ENCODE results near the gene CDK2.

The CDK2 gene

GRCh38 chr12:56014205-56014604, 47.6 kb downstream of the CDK2 start:
- no peak for DNase-seq (ENCODE audit: low read depth)

DNA sequence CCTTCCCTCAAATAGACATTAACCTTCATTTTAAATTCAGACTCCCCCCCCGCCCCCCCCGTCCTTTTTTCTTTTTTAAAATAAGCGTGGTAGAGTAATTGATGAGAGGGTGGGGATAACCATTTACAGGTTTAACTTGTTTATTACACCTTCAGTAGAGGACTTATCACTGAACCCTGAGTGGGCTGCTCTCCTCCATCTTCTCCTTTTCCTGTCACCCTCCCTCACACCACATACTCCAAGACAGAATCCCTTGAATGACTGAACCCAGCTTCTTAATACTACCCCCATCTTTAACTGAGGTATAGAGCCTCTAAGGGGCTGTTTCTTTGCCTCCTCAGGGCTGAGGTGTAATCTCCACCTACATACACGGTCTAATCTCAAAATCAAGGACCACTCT, 50.6 kb downstream of the CDK2 start:
- no peak for DNase-seq (ENCODE audit: low read depth)

- DNase-seq (ENCODE audit: low read depth), result no peak
Measured at GRCh38 chr12:56018356-56018755, 51.7 kb downstream of the CDK2 start.

DNA sequence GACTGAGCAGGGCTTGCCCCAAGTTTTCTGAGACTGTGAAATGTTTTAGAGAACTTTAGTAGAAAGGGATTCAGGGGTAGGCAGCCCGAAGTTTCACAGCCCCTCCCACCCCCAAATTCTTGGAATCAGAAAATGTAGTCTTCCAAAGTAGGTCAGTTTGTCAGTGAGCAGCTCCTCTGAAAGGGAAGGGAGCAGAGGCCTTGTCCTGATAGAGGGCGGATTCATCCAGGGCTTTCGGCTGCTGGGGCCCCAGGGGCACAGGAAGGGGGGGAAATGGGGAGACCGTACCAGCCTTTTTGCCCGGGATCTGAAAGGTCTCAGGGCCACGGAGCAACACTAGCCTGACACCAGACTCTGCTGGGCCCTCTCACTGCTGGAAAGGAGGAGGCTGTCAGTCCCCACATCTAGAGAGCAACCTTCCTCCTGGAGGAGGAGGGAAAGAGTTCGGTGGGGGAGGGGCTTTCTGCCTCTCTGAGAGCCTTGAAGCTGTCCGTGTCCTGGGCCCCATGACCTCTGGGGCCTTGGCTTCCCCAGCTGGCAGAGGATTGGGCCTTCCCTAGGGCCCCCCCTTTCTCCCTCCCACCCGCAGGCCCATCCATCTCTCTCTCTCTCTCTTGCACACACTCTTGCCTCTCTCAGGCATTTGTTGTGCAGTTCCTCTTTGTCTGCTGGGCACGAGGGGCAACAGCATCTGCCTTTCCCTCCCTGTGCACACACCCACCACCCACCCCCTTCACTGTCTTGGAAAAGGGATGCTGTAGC, 54.0 kb downstream of the CDK2 start, which contains the start of gene IKZF4:
IKZF4 (plus strand) TSS at position 621 of the 762 bp plus-strand sequence. CDS start 451 bp downstream, outside the sequence.
- DNase-seq (ENCODE audit: low read depth), result no peak

DNA sequence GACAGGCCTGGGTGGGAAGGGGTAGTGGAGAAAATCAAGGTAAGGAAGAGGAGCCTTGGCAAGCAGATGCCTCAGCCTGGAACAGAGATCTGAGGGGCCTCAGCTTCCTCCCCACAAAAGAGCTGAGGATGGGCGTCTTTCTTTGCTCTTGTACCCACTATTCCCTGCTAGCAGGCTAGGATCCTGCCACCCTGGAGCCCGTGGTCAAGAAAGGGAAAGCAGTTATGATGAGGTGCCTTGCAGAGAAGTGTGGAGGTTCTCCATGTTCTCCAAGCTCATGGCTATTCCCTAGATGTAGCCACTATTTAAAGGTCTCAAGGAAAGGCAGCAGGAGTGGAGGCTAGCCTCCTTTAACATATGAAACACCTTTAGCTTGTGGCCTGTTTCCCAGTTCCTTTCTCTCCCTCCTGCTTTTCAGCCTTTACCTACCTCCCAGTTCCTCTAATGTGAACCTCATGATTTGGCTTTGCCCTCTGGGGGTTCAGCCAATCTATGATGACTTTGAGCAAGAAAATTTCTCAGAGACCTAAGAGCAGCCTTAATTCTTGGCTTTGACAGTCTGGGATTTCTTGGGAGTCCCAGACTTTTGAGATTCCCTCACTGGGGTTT, 55.4 kb downstream of the CDK2 start:
- DNase-seq (ENCODE audit: low read depth), result no peak
